ENCODE results near the gene VPS26C.

DNA sequence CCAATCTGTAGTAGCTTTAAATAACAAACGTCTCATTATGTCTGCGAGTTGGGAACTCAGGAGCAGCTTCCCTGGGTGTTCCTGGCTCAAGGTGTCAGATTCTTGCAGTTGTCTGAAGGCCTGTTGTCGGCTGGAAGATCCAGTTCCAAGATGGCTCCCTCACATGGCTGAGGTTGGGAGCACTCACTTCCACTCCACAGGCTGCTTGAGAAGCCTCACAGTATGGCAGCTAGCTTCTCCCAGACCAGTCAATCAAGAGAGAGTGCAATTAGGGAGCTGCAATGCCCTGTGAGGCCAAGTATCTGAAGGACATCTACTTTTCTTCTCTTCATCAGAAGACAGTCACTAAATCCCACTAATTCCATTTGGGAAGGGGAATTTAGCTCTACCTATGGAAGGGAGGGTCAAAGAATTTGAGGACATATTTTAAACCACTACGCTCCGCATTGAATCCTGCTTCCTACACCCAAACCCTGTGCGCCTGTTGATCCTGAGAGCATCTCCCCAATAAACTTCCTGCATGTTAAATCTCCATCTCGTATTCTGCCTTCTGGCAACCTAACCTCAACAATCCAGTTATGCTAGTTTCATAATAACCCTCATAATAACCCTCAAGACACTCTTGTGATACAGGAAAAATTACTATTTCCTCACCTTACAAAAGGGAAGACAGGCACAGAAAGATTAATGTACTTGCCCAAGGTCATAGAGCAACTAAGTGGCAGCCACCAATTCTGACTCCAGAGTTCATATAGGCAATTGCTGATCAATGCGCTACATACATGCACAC is 3.6 kb upstream of the VPS26C start:
- TF ChIP-seq, protein P1, sequence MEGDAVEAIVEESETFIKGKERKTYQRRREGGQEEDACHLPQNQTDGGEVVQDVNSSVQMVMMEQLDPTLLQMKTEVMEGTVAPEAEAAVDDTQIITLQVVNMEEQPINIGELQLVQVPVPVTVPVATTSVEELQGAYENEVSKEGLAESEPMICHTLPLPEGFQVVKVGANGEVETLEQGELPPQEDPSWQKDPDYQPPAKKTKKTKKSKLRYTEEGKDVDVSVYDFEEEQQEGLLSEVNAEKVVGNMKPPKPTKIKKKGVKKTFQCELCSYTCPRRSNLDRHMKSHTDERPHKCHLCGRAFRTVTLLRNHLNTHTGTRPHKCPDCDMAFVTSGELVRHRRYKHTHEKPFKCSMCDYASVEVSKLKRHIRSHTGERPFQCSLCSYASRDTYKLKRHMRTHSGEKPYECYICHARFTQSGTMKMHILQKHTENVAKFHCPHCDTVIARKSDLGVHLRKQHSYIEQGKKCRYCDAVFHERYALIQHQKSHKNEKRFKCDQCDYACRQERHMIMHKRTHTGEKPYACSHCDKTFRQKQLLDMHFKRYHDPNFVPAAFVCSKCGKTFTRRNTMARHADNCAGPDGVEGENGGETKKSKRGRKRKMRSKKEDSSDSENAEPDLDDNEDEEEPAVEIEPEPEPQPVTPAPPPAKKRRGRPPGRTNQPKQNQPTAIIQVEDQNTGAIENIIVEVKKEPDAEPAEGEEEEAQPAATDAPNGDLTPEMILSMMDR (IDR thresholded peaks at IDR 0.05): no peak
- no peak for TF ChIP-seq POLR2A (IDR thresholded peaks at IDR 0.05)
- no peak for TF ChIP-seq POLR2AphosphoS5 (IDR thresholded peaks at IDR 0.05)

All from stomach (tissue), 4 donors.